Measurements from ENCODE around the gene GPR55. TPM values are rescaled to one million over a fixed set of nuclear protein-coding genes. Genes with fewer than 3 reads are reported as not detected.

GPR55 gene
- total RNA-seq (2022; extraction: Qiagen RNA extraction; ENCODE audit: low read depth) = 0.04 TPM in 1 of 5 replicates, not detected in the others

GRCh38 chr2:230924470-230925341, at the start of gene GPR55:
Gene GPR55, minus strand, starts transcription at chr2:230925242. Its CDS starts 14,280 bp downstream, at chr2:230910962.

GRCh38 chr2:230864605-230865306, 60.3 kb downstream of the GPR55 start, which contains the start of gene ITM2C:
Gene ITM2C, plus strand, starts transcription at chr2:230864942. Its CDS starts 84 bp downstream, at chr2:230865026.

Other genes starting within 250 kb of the GPR55 start
- gene CAB39, start 212.4 kb downstream of the GPR55 start, total RNA-seq (2022; extraction: Qiagen RNA extraction; ENCODE audit: low read depth) = 46.2 to 63.4 TPM (median 58.5 TPM) in 5 replicates
- gene ITM2C, start 60.3 kb downstream of the GPR55 start, total RNA-seq (2022; extraction: Qiagen RNA extraction; ENCODE audit: low read depth) = 73.2 to 79.9 TPM (median 76.6 TPM) in 5 replicates
- not detected in 5 replicates for gene SPATA3, start 70.9 kb upstream of the GPR55 start, total RNA-seq (2022; extraction: Qiagen RNA extraction; ENCODE audit: low read depth)
- 4.6 to 8.6 TPM (median 6.5 TPM) in 5 replicates for gene C2orf72, start 112.3 kb upstream of the GPR55 start, total RNA-seq (2022; extraction: Qiagen RNA extraction; ENCODE audit: low read depth)
- 109 to 124 TPM (median 118 TPM) in 5 replicates for gene PSMD1, start 131.6 kb upstream of the GPR55 start, total RNA-seq (2022; extraction: Qiagen RNA extraction; ENCODE audit: low read depth)
- gene HTR2B, start 199.8 kb upstream of the GPR55 start, total RNA-seq (2022; extraction: Qiagen RNA extraction; ENCODE audit: low read depth) = 0.07 to 0.22 TPM (median 0.09 TPM) in 5 replicates